Activated CD4-positive, alpha-beta memory T cell treated with anti-CD3 and anti-CD28 coated beads, Interleukin-2, amount 10 ng/mL, durations not matched to agents 7 days and 5 days (primary cell): Measurements from ENCODE around the gene ADH1A. TPM values are rescaled to one million over a fixed set of nuclear protein-coding genes. Genes with fewer than 3 reads are reported as not detected.
"Not testable (repeated sequence)": the region's sequence is repeated elsewhere in the genome, so short reads cannot be mapped to it uniquely, and the experiment has no call there.

ENCODE experiments used
- CTCF ChIA-PET: fragments of 350-600 bp; sonication (Branson Sonifier 250); formaldehyde crosslinking; loops from one replicate; lab custom pipeline; 2021; ENCODE audit warnings: antibody characterized with exemption, inconsistent platforms; lab: Charles Lee
- POLR2A ChIA-PET: fragments of 350-600 bp; sonication (Branson Sonifier 250); formaldehyde crosslinking; loops from one replicate; lab custom pipeline; 2021; ENCODE audit warnings: antibody characterized with exemption; lab: Charles Lee
- DNase-seq: peaks from one replicate; pipeline ENCODE4 v3.0.0-alpha.2; 2020
- H3K27ac Mint-ChIP-seq: one replicate; pipeline ENCODE4 v1.8.0; 2021; ENCODE audit warnings: mild to moderate bottlenecking, mixed read lengths
- H3K27me3 Mint-ChIP-seq: one replicate; pipeline ENCODE4 v1.8.0; 2021; ENCODE audit warnings: mixed read lengths
- H3K36me3 Mint-ChIP-seq: one replicate; pipeline ENCODE4 v1.8.0; 2021; ENCODE audit warnings: low read depth, mixed read lengths
- H3K4me1 Mint-ChIP-seq: one replicate; pipeline ENCODE4 v1.8.0; 2021; ENCODE audit warnings: mixed read lengths
- H3K4me3 Mint-ChIP-seq: one replicate; pipeline ENCODE4 v1.8.0; 2021; ENCODE audit warnings: mild to moderate bottlenecking, mixed read lengths
- H3K9me3 Mint-ChIP-seq: one replicate; pipeline ENCODE4 v1.8.0; 2021; ENCODE audit warnings: mixed read lengths
- total RNA-seq, 2 experiments: library from RNA; stranded (reverse); gene quantifications; one replicate each; pipeline ENCODE4 v1.2.3, GENCODE V29; 2021

Gene ADH1A
- total RNA-seq: not detected

GRCh38 chr4:99290848-99291786 is at the start of gene ADH1A:
Gene ADH1A, minus strand, starts transcription at chr4:99290985. Its CDS starts 71 bp downstream, at chr4:99290914.
- ChIA-PET POLR2A (no interaction called here), CTCF (no interaction called here)
- no peak within 1 kb of the TSS for H3K4me3 Mint-ChIP-seq
- no peaks in the 10 kb centered on the region for H3K4me1 Mint-ChIP-seq
- DNase-seq: no peak
- peaks cover 5% of the 10 kb centered on the region for H3K9me3 Mint-ChIP-seq
- H3K27ac Mint-ChIP-seq: no peak within 1 kb of the TSS
- H3K27me3 Mint-ChIP-seq: peaks cover under 1% of the 10 kb centered on the region
- H3K36me3 Mint-ChIP-seq: no peaks in the 10 kb centered on the region

GRCh38 chr4:99339172-99339571 is 48.4 kb upstream of the ADH1A start:
- DNase-seq: no peak
- Mint-ChIP-seq H3K4me1 (no peaks in the 10 kb centered on the region), H3K27ac (no peak overlapping the region), H3K36me3 (no peaks in the 10 kb centered on the region), H3K4me3 (no peak overlapping the region), H3K27me3 (peaks cover 4% of the 10 kb centered on the region), H3K9me3 (no peaks in the 10 kb centered on the region)
- POLR2A ChIA-PET: no interaction called here
- CTCF ChIA-PET: no interaction called here

- no peaks in the 10 kb centered on the region for H3K4me1 Mint-ChIP-seq
Measured at GRCh38 chr4:99336553-99336952, 45.8 kb upstream of the ADH1A start.

DNA sequence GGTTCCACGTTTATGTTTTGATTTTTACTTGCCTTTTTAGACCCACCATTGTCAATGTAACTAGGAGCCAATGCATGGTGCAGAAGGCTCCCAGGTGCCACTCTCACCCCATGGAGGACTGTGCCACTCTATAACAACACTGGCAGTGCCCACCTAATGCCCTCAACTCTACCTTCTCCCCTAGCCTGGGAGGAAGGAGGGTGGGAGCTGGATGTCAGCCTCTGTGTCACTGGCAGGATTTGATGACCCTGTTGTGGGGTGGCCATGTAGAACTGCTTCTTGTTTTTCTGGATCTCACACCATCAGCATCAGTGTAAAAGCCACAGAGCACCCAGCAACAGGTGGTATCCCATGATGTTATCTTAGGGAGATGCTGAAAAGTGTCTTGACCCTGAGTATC is 44.1 kb upstream of the ADH1A start:
- Mint-ChIP-seq H3K9me3 (no peaks in the 10 kb centered on the region), H3K27me3 (peaks cover 4% of the 10 kb centered on the region), H3K4me1 (no peaks in the 10 kb centered on the region), H3K27ac (no peak overlapping the region), H3K4me3 (no peak overlapping the region), H3K36me3 (no peaks in the 10 kb centered on the region)
- no peak for DNase-seq
- POLR2A ChIA-PET: no interaction called here
- CTCF ChIA-PET: no interaction called here

More at GRCh38 chr4:99336553-99336952, 45.8 kb upstream of the ADH1A start:
- Mint-ChIP-seq H3K36me3 (no peaks in the 10 kb centered on the region), H3K9me3 (no peaks in the 10 kb centered on the region), H3K4me3 (no peak overlapping the region), H3K27ac (no peak overlapping the region), H3K27me3 (peaks cover 4% of the 10 kb centered on the region)
- ChIA-PET POLR2A (no interaction called here), CTCF (no interaction called here)
- DNase-seq: no peak

- Mint-ChIP-seq H3K4me1 (no peaks in the 10 kb centered on the region), H3K9me3 (no peaks in the 10 kb centered on the region), H3K27ac (no peak overlapping the region), H3K4me3 (no peak overlapping the region), H3K27me3 (peaks cover 4% of the 10 kb centered on the region), H3K36me3 (no peaks in the 10 kb centered on the region)
- ChIA-PET CTCF (no interaction called here), POLR2A (no interaction called here)
- DNase-seq: no peak
Measured at GRCh38 chr4:99330648-99331047, 39.9 kb upstream of the ADH1A start.

- H3K4me3 Mint-ChIP-seq: no peak overlapping the region
- no peaks in the 10 kb centered on the region for H3K27me3 Mint-ChIP-seq
- no peak overlapping the region for H3K27ac Mint-ChIP-seq
- ChIA-PET CTCF (no interaction called here), POLR2A (no interaction called here)
- DNase-seq: no peak
- H3K4me1 Mint-ChIP-seq: no peaks in the 10 kb centered on the region
- no peaks in the 10 kb centered on the region for H3K36me3 Mint-ChIP-seq
- H3K9me3 Mint-ChIP-seq: no peaks in the 10 kb centered on the region
Measured at GRCh38 chr4:99329876-99330275, 39.1 kb upstream of the ADH1A start.

DNA sequence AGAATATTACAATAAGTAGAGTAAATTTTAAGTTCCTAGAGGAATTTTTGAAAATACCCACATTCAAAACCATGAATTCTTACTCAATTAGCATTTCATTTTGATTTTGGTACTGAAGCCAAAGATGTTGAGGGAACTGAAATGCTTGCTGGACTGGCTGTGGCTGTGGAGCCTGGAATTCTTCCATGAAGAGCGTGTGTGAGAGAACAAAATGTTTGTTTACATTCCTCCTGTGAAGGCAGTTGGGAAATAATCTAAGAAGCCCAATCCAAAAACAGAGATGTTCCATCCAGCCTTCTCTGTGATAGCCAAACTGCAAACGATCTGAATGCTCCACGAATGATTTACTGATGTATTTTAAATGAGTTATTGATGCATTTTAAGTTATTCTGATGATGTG is 34.2 kb upstream of the ADH1A start:
- Mint-ChIP-seq H3K27ac (no peak overlapping the region), H3K9me3 (no peaks in the 10 kb centered on the region), H3K36me3 (no peaks in the 10 kb centered on the region), H3K27me3 (peaks cover 2% of the 10 kb centered on the region), H3K4me1 (no peaks in the 10 kb centered on the region), H3K4me3 (no peak overlapping the region)
- ChIA-PET CTCF (no interaction called here), POLR2A (no interaction called here)
- no peak for DNase-seq

- DNase-seq: no peak
- ChIA-PET CTCF (no interaction called here), POLR2A (no interaction called here)
- Mint-ChIP-seq H3K4me1 (no peaks in the 10 kb centered on the region), H3K9me3 (no peaks in the 10 kb centered on the region), H3K27ac (no peak overlapping the region), H3K4me3 (no peak overlapping the region), H3K36me3 (no peaks in the 10 kb centered on the region), H3K27me3 (peaks cover 3% of the 10 kb centered on the region)
Measured at GRCh38 chr4:99324361-99324760, 33.6 kb upstream of the ADH1A start.

GRCh38 chr4:99323756-99324155 is 33.0 kb upstream of the ADH1A start:
- POLR2A ChIA-PET: no interaction called here
- peaks cover 6% of the 10 kb centered on the region for H3K27me3 Mint-ChIP-seq
- CTCF ChIA-PET: no interaction called here
- H3K9me3 Mint-ChIP-seq: no peaks in the 10 kb centered on the region
- DNase-seq: no peak
- H3K4me3 Mint-ChIP-seq: no peak overlapping the region
- no peaks in the 10 kb centered on the region for H3K36me3 Mint-ChIP-seq
- H3K4me1 Mint-ChIP-seq: no peaks in the 10 kb centered on the region
- H3K27ac Mint-ChIP-seq: no peak overlapping the region

DNA sequence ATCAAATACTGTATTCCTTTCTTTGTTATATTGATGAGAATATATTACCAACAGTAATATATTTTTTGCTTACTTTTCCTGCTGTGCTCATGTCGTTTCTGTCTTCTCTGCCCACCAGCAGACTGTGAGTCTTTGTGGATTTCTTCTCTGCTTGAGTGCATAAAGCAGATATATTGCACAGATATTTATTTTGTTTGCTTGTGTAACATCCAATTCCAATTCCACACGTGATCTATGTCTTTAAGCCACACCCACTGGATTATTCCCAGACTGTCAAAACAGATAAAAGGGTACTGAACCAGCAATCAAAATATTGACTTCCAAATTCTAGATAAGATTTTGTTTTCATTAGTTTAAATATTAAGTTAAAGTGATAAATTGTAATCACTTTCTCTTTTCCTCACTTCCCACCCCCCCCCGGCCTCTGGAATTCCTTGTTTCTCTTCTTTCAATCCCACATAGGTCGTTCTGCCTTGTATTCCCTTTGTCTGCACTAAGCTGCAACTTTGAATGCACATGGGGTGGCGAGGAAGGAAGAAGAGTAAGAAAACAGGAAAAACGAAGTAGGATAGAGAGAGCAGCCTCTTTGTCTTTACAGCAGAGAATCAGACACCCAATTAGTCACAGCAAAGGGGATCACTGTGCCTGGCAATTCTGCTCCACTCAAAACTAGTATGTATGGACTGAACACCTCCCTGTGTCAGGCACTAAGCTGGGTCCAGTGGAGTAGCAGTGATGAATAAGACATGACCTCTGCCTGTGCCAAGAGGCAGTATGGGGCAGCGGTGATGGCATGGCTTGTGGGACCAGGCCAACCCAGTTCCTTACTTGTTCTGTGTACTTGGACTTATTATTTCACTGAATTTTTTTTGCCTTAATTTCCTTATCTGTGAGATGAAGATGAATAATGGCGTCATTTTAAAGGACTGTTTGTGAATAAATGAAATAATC is 30.7 kb upstream of the ADH1A start, which contains the start of gene ADH1B:
Gene ADH1B (minus strand): TSS at position 161 of the 951 bp plus-strand sequence. CDS start 70 bp downstream, at position 91.
- H3K9me3 Mint-ChIP-seq: no peaks in the 10 kb centered on the region
- H3K27ac Mint-ChIP-seq: no peak within 1 kb of the TSS
- ChIA-PET POLR2A (no interaction called here), CTCF (no interaction called here)
- no peak within 1 kb of the TSS for H3K4me3 Mint-ChIP-seq
- peaks cover 6% of the 10 kb centered on the region for H3K27me3 Mint-ChIP-seq
- DNase-seq: no peak
- H3K4me1 Mint-ChIP-seq: no peaks in the 10 kb centered on the region
- no peaks in the 10 kb centered on the region for H3K36me3 Mint-ChIP-seq

DNA sequence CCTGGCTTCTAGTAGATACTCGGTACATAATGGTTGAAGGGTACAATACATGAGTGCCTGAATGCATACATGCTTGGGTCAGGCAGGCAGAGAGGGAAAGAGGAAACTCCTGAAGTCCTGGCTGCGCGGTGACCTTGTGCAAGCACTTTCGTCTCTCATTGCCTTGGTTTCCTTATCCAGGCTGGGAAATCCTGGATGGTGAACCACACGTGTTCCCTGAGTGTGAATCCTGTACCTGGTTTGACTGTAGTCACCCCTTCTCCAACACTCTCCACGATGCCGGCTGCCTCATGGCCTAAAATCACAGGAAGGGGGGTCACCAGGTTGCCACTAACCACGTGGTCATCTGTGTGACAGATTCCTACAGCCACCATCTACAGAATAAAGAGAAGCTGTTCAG is 27.0 kb upstream of the ADH1A start:
- DNase-seq, H3K27ac Mint-ChIP-seq, H3K4me3 Mint-ChIP-seq, H3K27me3 Mint-ChIP-seq, H3K4me1 Mint-ChIP-seq, CTCF ChIA-PET, H3K9me3 Mint-ChIP-seq, H3K36me3 Mint-ChIP-seq, POLR2A ChIA-PET: not testable (repeated sequence)

- DNase-seq: no peak
- Mint-ChIP-seq H3K27me3 (peaks cover 6% of the 10 kb centered on the region), H3K36me3 (no peaks in the 10 kb centered on the region), H3K27ac (no peak overlapping the region), H3K9me3 (no peaks in the 10 kb centered on the region), H3K4me3 (no peak overlapping the region), H3K4me1 (no peaks in the 10 kb centered on the region)
- ChIA-PET CTCF (no interaction called here), POLR2A (no interaction called here)
Measured at GRCh38 chr4:99317354-99317753, 26.6 kb upstream of the ADH1A start.

DNA sequence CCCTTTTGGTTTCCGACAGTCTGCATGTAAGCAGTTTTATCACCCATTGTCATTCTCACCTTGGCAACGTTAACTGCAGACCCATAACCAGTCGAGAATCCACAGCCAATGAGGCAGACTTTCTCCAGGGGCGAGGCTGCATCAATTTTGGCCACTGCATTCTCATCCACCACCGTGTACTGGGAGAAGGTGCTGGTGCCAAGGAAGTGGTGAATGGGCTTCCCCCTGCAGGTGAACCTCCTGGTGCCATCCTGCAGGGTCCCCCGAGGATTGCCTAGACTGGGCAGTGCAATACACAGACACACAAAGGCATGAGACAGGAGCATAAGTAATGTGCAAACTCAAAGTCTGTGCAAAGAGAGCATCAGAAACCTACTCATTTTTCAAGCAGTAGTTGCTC is 25.1 kb upstream of the ADH1A start:
- Mint-ChIP-seq H3K27me3 (peaks cover 6% of the 10 kb centered on the region), H3K36me3 (no peaks in the 10 kb centered on the region), H3K4me3 (no peak overlapping the region), H3K4me1 (no peaks in the 10 kb centered on the region), H3K9me3 (no peaks in the 10 kb centered on the region), H3K27ac (no peak overlapping the region)
- no peak for DNase-seq
- CTCF ChIA-PET: no interaction called here
- POLR2A ChIA-PET: no interaction called here
